ENCODE results near the gene TMEM107. TPM values are rescaled to one million over a fixed set of nuclear protein-coding genes. Genes with fewer than 3 reads are reported as not detected.

TMEM107 gene
- total and polyA plus RNA-seq, 10 of the 15 experiments (the other 5 are each of a cell fraction or from before 2014, with no cell fraction given): 7.9 to 38.7 (median 22.9) TPM

DNA sequence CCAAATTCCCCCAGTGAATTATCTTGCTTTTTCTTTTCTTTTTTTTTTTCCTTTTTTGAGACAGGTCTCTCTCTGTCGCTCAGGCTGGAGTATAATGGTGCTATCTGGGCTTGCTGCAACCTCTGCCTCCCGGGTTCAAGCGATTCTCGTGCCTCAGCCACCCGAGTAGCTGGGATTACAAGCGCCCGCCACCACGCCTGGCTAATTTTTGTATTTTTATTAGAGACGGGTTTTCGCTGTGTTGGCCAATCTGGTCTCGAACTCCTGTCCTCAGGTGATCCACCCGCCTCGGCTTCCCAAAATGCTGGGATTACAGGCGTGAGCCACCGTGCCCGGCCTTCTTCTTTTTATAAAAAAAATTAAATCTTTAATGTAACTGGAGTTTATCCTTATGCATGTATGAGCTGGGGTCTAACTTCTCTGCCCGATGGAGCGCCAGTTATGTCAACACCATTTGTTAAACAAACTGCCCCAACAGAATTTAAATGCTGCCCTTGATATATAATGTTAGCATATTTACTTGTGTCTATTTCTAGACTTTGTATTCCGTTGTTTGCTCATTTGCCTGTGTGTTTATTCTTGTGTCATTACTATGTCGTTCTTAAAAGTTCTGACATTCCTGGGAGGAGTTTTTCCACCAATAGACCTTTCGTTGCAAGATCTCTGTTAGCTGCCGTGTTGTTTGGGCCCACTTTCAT, 34.7 kb upstream of the TMEM107 start (continued):
- TF ChIP-seq NKRF (conservative IDR thresholded peaks at IDR 0.05) (no peak), SRF (IDR thresholded peaks at IDR 0.05; ENCODE audit: low read depth in 2 of 2, low read length in 2 of 2) (no peak), RFX5 (IDR thresholded peaks at IDR 0.05; ENCODE audit: low read depth, low read length) (no peak), ZNF217 (IDR thresholded peaks at IDR 0.05) (no peak), ZNF207 (IDR thresholded peaks at IDR 0.05; ENCODE audit: borderline replicate concordance) (no peak), IKZF1 (conservative IDR thresholded peaks at IDR 0.05) (peak; percentile 46), WRNIP1 (IDR thresholded peaks at IDR 0.05; ENCODE audit: borderline replicate concordance, low read depth, low read length) (no peak), NR2C2 (IDR thresholded peaks at IDR 0.05; ENCODE audit: borderline replicate concordance, control insufficient read depth, insufficient read length, low read depth) (no peak), EZH2 (IDR thresholded peaks at IDR 0.05; ENCODE audit: borderline replicate concordance, control insufficient read depth, low read depth, low read length) (no peak), EGR1 (IDR thresholded peaks at IDR 0.05; ENCODE audit: borderline replicate concordance in 1 of 2, low read depth in 2 of 2, low read length in 2 of 2) (no peak), CHD1 (IDR thresholded peaks at IDR 0.05; ENCODE audit: low read depth, low read length) (0 out of 2 replicates have a peak, but pooled peaks have one; percentile 15), YBX1 (IDR thresholded peaks at IDR 0.05) (no peak), FOXK2 (IDR thresholded peaks at IDR 0.05) (no peak), CEBPB (IDR thresholded peaks at IDR 0.05; ENCODE audit: borderline replicate concordance in 1 of 2, low read depth in 2 of 2, low read length in 2 of 2) (no peak), NFXL1 (IDR thresholded peaks at IDR 0.05; ENCODE audit: borderline replicate concordance) (no peak), ZZZ3 (IDR thresholded peaks at IDR 0.05; ENCODE audit: control insufficient read depth, insufficient read length, low read depth) (no peak), TARDBP (IDR thresholded peaks at IDR 0.05; ENCODE audit: borderline replicate concordance) (no peak), TAF1 (IDR thresholded peaks at IDR 0.05; ENCODE audit: borderline replicate concordance, low read depth, low read length) (no peak), CREM (IDR thresholded peaks at IDR 0.05; ENCODE audit: low read depth) (no peak)
- TF ChIP-seq, protein P1, sequence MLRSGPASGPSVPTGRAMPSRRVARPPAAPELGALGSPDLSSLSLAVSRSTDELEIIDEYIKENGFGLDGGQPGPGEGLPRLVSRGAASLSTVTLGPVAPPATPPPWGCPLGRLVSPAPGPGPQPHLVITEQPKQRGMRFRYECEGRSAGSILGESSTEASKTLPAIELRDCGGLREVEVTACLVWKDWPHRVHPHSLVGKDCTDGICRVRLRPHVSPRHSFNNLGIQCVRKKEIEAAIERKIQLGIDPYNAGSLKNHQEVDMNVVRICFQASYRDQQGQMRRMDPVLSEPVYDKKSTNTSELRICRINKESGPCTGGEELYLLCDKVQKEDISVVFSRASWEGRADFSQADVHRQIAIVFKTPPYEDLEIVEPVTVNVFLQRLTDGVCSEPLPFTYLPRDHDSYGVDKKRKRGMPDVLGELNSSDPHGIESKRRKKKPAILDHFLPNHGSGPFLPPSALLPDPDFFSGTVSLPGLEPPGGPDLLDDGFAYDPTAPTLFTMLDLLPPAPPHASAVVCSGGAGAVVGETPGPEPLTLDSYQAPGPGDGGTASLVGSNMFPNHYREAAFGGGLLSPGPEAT (IDR thresholded peaks at IDR 0.05; ENCODE audit: low read depth): peak; percentile 88
- TF ChIP-seq, protein P2, sequence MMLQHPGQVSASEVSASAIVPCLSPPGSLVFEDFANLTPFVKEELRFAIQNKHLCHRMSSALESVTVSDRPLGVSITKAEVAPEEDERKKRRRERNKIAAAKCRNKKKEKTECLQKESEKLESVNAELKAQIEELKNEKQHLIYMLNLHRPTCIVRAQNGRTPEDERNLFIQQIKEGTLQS (IDR thresholded peaks at IDR 0.05; ENCODE audit: borderline replicate concordance, extremely low read depth, low read depth, low read length): no peak
- TF ChIP-seq, protein P3, sequence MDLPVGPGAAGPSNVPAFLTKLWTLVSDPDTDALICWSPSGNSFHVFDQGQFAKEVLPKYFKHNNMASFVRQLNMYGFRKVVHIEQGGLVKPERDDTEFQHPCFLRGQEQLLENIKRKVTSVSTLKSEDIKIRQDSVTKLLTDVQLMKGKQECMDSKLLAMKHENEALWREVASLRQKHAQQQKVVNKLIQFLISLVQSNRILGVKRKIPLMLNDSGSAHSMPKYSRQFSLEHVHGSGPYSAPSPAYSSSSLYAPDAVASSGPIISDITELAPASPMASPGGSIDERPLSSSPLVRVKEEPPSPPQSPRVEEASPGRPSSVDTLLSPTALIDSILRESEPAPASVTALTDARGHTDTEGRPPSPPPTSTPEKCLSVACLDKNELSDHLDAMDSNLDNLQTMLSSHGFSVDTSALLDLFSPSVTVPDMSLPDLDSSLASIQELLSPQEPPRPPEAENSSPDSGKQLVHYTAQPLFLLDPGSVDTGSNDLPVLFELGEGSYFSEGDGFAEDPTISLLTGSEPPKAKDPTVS (IDR thresholded peaks at IDR 0.05; ENCODE audit: low read depth, low read length): no peak
- TF ChIP-seq, protein P4, sequence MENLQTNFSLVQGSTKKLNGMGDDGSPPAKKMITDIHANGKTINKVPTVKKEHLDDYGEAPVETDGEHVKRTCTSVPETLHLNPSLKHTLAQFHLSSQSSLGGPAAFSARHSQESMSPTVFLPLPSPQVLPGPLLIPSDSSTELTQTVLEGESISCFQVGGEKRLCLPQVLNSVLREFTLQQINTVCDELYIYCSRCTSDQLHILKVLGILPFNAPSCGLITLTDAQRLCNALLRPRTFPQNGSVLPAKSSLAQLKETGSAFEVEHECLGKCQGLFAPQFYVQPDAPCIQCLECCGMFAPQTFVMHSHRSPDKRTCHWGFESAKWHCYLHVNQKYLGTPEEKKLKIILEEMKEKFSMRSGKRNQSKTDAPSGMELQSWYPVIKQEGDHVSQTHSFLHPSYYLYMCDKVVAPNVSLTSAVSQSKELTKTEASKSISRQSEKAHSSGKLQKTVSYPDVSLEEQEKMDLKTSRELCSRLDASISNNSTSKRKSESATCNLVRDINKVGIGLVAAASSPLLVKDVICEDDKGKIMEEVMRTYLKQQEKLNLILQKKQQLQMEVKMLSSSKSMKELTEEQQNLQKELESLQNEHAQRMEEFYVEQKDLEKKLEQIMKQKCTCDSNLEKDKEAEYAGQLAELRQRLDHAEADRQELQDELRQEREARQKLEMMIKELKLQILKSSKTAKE (IDR thresholded peaks at IDR 0.05; ENCODE audit: low read depth, poor library complexity, severe bottlenecking): peak; percentile 39
